ENCODE measurements around the gene CNOT6.
"Not testable (repeated sequence)": the region's sequence is repeated elsewhere in the genome, so short reads cannot be mapped to it uniquely, and the experiment has no call there.

The CNOT6 gene

DNA sequence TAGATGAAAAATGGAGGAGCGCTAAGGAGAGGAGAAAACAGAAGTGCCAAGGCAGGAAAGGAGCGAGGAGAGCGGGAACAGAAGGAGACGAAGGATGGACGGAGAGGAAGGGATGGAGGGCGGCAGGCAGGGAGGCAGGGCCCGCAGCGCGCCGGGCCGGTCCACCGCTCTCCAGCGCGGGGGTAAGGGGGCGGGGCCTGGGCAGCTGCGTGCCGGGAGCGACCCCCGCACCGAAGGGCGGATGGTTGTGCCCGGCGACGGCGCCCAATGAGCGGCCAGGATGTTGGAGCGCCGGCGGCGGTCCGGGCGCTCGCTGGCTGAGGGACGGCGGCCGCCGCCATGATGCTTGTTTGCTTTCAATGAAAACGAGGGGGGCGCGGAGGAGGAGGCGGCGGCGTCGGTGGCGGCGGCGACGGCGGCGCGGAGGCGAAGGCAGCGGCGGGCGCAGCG, at the start of gene CNOT6:
TSS of gene CNOT6 (plus strand) at position 320 of the 450 bp plus-strand sequence. CDS start 34,898 bp downstream, outside the sequence.
- in situ Hi-C loops (cut with MboI; ENCODE audit: low pct_unique_long_range_greater_than_20kb, low sequenced_read_pairs), result no loop called here
- DNase-seq, result peak; percentile 95

DNA sequence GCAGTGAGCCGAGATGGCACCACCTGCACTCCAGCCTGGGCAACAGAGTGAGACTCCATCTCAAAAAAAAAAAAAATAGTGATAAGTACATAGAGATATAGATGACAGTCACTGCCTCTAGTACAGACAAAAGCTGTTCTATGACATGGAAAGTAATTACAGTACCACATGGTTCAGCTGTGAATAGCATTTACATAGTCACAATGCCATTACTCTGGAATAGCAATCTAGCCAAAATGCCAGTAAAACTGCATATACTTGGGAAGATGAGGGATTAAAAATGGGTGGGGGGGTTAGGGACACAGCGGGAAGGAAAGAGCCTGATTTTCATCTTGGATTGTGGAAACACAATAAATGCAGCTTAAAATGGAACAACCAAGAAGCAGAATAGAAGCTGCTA, 39.4 kb upstream of the CNOT6 start:
- DNase-seq, result no peak
- in situ Hi-C loops (cut with MboI; ENCODE audit: low pct_unique_long_range_greater_than_20kb, low sequenced_read_pairs), result no loop called here

GRCh38 chr5:180455872-180456271, 38.3 kb upstream of the CNOT6 start:
- in situ Hi-C loops (cut with MboI; ENCODE audit: low pct_unique_long_range_greater_than_20kb, low sequenced_read_pairs), result no loop called here
- no peak for DNase-seq

DNA sequence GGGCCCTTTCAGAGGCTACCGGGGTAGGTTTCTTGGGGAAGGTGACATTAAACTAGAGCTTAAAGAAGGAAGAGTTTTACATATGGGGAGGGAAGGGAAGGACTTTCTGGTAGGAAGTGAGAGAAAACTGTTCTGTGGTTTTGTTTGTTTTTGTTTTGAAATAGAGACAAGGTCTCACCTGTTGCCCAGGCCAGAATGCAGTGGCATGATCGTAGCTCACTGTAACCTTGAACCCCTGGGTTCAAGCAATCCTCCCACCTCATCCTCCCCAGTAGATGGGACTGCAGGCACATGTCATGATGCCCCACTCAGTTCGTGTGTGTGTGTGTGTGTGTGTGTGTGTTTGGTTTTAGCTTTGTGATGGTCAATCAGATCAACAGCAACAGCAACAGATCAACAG, 37.4 kb upstream of the CNOT6 start:
- DNase-seq, result no peak
- in situ Hi-C loops (cut with MboI; ENCODE audit: low pct_unique_long_range_greater_than_20kb, low sequenced_read_pairs), result no loop called here

DNA sequence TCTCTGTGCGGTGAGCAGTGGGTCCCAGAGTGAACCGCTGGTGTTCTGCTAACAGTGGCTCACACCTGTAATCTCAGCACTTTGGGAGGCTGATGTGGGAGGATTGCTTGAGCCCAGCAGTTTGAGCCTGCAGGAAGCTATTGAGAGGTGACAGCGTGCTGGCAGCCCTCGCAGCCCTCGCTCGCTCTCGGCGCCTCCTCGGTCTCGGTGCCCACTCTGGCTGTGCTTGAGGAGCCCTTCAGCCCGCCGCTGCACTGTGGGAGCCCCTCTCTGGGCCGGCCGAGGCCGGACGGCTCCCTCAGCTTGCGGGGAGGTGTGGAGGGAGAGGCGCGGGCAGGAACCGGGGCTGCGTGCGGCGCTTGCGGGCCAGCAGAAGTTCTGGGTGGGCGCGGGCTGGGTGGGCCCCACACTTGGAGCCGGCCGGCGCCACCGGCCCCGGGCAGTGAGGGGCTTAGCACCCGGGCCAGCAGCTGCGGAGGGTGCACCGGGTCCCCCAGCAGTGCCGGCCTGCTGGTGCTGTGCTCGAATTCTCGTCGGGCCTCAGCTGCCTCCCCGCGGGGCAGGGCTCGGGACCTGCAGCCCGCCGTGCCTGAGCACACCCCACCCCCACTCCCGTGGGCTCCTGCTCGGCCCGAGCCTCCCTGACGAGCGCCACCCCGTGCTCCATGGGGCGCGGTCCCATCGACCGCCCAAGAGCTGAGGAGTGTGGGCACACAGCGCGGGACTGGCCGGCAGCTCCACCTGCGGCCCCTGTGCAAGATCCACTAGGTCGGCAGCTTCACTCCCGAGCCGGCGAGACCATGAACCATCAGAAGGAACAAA, 35.1 kb upstream of the CNOT6 start:
- in situ Hi-C loops (cut with MboI; ENCODE audit: low pct_unique_long_range_greater_than_20kb, low sequenced_read_pairs); DNase-seq: not testable (repeated sequence)

- DNase-seq; in situ Hi-C loops (cut with MboI; ENCODE audit: low pct_unique_long_range_greater_than_20kb, low sequenced_read_pairs): not testable (repeated sequence)
Measured at GRCh38 chr5:180459674-180460142, 34.5 kb upstream of the CNOT6 start.

DNA sequence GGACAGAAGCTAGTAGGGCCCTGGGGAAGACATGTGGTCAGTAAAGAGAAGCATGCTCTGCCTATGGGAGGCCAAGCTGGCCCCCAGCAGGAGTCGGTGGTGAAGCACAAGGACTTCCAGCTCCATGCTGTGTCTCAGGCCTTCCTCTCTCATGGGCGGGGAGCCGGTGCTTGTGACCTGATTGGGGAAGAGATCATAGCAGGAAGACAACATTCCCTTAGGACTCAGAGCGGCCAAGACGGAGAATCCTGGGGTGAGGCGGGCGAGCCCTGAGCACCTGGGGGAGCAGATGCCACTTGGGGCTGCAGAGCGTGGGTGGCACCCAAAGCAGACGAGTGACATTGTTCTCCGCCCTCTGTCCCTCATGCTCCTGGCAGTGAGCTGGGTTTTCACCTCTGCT, 33.3 kb upstream of the CNOT6 start:
- no peak for DNase-seq
- in situ Hi-C loops (cut with MboI; ENCODE audit: low pct_unique_long_range_greater_than_20kb, low sequenced_read_pairs), result no loop called here

GRCh38 chr5:180461303-180461702, 32.9 kb upstream of the CNOT6 start:
- DNase-seq, result no peak
- in situ Hi-C loops (cut with MboI; ENCODE audit: low pct_unique_long_range_greater_than_20kb, low sequenced_read_pairs), result no loop called here

DNA sequence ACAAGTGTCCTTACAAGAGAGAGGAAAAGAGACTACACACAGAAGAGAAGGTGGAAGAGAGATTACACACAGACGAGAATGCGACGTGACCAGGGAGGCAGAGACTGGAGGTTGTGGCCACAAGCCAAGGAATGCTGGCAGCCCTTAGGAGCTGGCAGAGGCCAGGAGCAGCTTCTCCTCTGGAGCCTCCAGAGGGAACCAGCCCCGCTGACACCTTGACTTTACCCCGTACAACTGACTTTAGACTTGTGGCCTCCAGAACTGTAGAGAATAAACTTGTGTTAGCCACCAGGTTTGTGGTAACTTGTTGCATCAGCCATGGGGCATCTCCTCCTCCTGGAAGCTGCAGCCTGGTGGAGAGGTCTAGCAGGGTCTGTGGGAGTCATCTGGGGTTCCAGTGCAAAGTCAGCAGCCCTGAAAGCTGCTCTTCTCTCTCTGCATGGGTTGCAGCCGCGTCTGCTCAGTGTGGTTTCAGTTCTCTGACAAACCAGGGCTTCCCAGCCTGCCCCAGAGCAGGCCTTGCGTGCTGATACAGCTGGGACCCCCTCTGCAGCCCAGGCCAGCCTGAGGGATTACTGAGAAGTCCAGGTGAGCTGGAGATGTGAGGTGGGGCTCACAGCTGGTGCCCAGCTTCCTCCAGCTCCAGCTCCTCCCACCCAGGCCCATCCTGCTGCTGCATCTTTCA, 30.8 kb upstream of the CNOT6 start:
- in situ Hi-C loops (cut with MboI; ENCODE audit: low pct_unique_long_range_greater_than_20kb, low sequenced_read_pairs), result no loop called here
- no peak for DNase-seq

GRCh38 chr5:180463916-180464602, 30.1 kb upstream of the CNOT6 start:
- no peak for DNase-seq
- in situ Hi-C loops (cut with MboI; ENCODE audit: low pct_unique_long_range_greater_than_20kb, low sequenced_read_pairs), result no loop called here

GRCh38 chr5:180464603-180464970, 29.6 kb upstream of the CNOT6 start:
- in situ Hi-C loops (cut with MboI; ENCODE audit: low pct_unique_long_range_greater_than_20kb, low sequenced_read_pairs), result no loop called here
- no peak for DNase-seq

- in situ Hi-C loops (cut with MboI; ENCODE audit: low pct_unique_long_range_greater_than_20kb, low sequenced_read_pairs); DNase-seq: not testable (repeated sequence)
Measured at GRCh38 chr5:180465052-180465451, 29.1 kb upstream of the CNOT6 start.

- DNase-seq, result no peak
- in situ Hi-C loops (cut with MboI; ENCODE audit: low pct_unique_long_range_greater_than_20kb, low sequenced_read_pairs), result no loop called here
Measured at GRCh38 chr5:180466316-180466715, 27.9 kb upstream of the CNOT6 start.

DNA sequence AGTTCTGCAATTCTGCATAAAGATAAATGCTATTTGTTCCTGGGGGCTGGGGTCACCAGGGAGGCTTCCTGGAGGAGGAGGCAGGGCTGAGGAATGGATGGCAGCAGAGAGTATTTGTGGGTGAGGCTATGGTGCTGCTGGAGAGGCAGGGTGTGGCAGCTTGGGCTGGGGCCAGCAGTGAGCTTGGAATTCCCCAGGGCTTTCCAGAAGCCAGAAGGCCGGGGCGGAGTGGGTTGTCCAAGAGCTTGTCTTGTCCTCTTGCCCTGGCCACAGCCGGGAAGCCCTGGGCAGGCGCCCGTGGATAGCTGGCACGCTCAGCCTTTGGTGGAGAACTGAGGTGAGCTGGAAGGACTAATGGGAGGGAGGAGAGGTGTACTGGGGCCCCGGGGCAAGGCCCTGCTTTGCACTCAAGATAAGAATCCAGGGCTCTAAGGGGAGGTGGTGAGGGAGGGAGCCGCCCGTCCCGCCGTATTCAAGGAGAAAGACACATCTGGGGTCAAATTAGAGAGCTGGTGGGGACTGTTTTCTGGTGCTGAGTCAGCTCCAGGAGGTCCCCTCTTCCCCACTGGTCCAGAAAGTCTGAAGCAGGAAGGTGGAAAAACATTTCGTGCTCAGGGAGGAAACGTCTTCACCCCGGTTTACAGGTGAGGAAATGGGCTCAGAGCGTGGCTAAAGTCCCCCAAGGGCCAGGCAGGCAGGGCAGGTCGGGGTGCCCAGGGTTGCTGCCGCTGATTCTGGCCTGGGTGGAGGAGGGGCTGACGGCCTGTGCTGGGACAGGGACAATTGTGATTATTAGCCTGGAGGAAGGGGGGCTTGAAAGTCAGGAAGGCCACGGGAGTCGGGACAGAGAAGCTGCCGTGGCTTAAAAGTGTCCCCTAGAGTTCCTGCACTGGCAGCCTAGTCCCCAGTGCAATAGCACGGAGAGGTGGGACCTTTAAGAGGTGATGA, 26.9 kb upstream of the CNOT6 start:
- no peak for DNase-seq
- in situ Hi-C loops (cut with MboI; ENCODE audit: low pct_unique_long_range_greater_than_20kb, low sequenced_read_pairs), result no loop called here

DNA sequence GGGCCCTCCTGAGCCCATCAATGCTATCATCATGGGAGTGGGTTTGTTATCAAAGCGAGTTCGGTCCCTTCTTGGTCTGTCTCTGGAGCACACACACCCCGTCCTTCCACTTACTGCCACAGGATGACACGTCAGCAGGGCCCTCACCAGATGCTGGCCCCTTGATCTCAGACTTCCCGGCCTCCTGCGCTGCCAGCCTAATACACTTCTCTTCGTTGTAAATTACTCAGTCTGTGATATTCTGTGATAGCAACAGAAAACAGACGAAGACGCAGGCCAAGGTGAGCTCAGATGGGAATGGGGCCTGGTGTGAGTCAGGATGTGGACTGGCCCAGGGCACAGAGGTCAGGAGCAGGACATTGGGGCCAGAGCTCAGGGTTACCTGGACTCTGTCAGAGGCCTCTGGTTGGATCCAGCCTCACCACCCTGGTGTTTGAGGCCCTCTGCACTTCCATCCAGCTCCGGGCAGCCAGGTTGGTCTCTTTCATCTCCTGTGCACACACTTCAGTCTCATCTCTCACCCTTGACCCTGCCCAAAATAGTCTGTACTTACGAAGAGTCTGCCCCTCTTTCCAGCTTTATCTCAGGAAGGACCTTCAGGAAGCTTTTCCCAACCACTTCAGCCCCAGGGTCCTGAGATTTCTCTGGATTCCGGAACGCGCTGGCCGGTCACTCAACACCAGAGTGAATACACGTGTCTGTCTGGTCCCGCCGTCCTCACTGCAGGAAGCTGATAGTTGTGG, 26.0 kb upstream of the CNOT6 start:
- in situ Hi-C loops (cut with MboI; ENCODE audit: low pct_unique_long_range_greater_than_20kb, low sequenced_read_pairs), result no loop called here
- DNase-seq, result no peak

GRCh38 chr5:180468732-180469585, 25.2 kb upstream of the CNOT6 start:
- no peak for DNase-seq
- in situ Hi-C loops (cut with MboI; ENCODE audit: low pct_unique_long_range_greater_than_20kb, low sequenced_read_pairs), result no loop called here

DNA sequence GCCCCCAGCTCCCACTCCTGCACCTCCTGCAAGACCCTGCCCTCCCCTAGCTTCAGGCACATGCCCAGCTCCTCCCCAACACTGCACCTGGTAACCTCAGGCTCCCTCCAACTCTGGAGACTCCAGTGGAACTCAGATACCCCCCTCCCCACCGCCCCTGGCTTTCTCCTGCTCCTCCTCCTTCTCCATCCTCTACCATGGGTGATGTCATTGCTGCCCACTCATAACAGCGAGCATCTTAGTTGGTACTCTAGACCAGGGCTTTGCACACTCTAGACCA, 24.7 kb upstream of the CNOT6 start:
- no peak for DNase-seq
- in situ Hi-C loops (cut with MboI; ENCODE audit: low pct_unique_long_range_greater_than_20kb, low sequenced_read_pairs), result no loop called here

- DNase-seq, result no peak
- in situ Hi-C loops (cut with MboI; ENCODE audit: low pct_unique_long_range_greater_than_20kb, low sequenced_read_pairs), result no loop called here
Measured at GRCh38 chr5:180469866-180470265, 24.3 kb upstream of the CNOT6 start.

Data from KBM-7 (cell line).